Measurements from ENCODE around the gene BPGM. TPM values are rescaled to one million over a fixed set of nuclear protein-coding genes. Genes with fewer than 3 reads are reported as not detected.

The BPGM gene
- total RNA-seq, 1 donor from 2014 or later = 24.7 TPM

GRCh38 chr7:134690016-134690415 is 43.4 kb downstream of the BPGM start:
- peak; percentile 54 for TF ChIP-seq CTCF (conservative IDR thresholded peaks at IDR 0.05; ENCODE audit: low read depth, low read length)

DNA sequence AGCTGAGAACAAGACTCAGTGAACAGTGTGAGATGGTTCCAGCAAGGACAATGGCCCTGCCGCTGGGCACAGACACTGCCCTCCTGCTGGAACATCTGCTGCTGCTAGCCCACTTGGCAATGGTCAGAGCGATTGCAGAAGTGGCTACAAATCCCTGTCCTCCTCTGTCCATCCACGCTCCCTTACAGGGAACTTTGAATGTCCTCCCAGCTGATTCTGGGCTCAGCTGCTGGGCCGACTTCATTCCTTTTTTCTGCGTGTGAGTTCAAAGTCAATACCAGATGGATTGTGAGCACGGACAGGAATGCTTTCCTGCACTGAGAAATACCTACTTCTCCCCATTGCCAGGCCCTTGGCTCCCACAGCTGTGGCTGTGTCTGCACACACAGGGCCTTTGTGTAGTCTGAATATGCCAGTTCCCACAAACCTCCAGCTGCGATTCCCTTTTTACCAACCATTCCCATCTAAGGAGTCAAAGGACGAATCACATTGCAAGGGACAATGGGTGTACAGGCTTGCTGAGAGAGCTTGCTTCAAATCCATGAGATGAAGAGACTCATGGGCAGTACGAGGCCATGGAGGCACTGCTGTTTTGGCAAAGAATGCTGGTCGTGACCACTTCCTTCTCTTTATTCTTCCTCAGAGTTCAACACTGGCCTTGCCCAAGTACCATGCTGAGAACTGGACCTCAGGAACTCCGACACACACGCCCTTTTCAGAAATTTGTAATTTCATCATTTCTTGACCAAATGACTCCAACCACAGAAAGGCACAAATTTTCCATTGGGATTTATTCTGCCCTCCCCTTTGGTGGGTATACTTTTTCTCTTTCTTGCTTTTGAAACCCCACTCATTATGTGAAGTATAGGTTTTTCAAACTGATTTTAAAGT is 44.2 kb downstream of the BPGM start:
- no peak for TF ChIP-seq CTCF (conservative IDR thresholded peaks at IDR 0.05; ENCODE audit: low read depth, low read length)
- no peak for DNase-seq (ENCODE audit: low read depth)
- no peak overlapping the region for H3K4me3 ChIP-seq (ENCODE audit: low read depth, low read length)

More at GRCh38 chr7:134690016-134690415, 43.4 kb downstream of the BPGM start:
- DNase-seq (ENCODE audit: low read depth) = no peak
- H3K4me3 ChIP-seq (ENCODE audit: low read depth, low read length) = no peak overlapping the region

DNA sequence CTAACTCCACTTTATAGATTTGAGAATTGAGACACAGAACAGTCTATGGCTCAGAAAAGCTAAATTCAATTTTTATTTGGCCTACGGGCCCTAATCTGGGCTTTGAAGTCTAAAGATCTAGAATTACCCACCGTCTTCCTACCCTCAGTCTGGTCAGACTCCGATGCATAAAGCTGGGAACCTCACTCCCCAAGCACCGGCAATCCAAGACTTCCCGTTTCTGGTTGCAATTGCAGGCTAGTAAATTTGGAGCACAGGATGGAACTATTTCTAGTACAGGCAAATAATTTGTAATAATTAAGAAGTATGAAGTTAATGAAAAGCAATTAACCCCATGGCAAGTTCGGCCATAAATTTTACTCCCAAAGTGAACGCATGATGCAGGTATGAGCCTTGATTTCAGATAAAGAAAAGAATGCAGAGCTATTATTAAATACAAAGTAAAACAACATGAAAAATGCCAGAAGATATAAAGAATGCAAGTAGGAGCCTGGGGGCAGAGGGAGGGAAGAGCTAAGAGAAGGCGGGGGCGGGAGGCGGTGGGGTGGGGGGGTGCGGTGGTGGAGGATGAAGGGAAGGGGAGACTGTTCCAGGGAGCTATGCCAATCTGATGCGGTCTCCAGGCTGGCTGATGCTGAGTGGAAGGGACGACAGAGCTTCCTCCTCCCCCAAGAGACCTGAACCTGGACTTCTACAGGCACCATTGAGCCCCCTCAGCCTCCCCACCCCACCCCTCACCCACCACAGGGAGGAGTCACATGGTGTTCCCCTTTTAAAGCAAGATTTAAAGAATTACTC is 45.1 kb downstream of the BPGM start:
- no peak for DNase-seq (ENCODE audit: low read depth)
- TF ChIP-seq CTCF (conservative IDR thresholded peaks at IDR 0.05; ENCODE audit: low read depth, low read length) = no peak
- H3K4me3 ChIP-seq (ENCODE audit: low read depth, low read length) = no peak overlapping the region

DNA sequence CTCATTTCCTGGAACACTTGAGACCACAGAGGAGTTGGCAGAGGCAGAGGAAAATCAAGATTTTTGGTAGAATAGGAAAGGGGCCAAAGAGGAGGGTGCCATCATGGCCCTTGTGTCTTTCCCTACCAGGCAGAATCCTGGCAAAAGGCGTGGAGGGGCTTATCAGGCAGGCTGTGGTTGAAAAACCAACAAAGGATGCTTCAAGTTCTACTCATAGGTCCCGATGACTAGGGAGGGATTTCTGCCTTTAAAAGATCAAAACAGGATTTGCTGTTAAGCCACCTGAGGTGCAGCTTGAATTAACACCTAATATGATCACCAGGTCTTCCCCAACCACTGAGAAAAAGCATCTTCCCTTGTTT is 45.7 kb downstream of the BPGM start:
- H3K4me3 ChIP-seq (ENCODE audit: low read depth, low read length) = no peak overlapping the region
- DNase-seq (ENCODE audit: low read depth) = no peak
- TF ChIP-seq CTCF (conservative IDR thresholded peaks at IDR 0.05; ENCODE audit: low read depth, low read length) = no peak

DNA sequence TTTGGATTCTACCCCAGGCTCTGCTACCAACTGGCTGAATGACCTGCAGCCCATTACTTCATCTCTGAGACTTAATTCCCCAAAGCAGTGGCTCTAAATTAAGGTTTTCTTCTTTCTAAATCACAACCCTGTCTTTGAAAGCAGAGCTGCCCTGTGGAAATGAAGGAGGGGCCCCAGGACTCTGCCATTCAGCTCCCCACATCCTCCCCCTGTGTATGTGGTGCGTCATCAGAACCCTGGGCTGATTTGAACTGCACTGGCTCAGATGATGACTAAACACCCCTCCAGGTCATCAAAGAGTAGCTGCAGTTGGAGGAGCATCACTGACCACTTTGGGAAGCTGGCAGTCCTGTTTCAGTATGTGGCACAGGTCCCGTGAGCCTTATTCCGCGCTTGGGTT is 46.6 kb downstream of the BPGM start:
- no peak overlapping the region for H3K4me3 ChIP-seq (ENCODE audit: low read depth, low read length)
- DNase-seq (ENCODE audit: low read depth) = no peak
- no peak for TF ChIP-seq CTCF (conservative IDR thresholded peaks at IDR 0.05; ENCODE audit: low read depth, low read length)

DNA sequence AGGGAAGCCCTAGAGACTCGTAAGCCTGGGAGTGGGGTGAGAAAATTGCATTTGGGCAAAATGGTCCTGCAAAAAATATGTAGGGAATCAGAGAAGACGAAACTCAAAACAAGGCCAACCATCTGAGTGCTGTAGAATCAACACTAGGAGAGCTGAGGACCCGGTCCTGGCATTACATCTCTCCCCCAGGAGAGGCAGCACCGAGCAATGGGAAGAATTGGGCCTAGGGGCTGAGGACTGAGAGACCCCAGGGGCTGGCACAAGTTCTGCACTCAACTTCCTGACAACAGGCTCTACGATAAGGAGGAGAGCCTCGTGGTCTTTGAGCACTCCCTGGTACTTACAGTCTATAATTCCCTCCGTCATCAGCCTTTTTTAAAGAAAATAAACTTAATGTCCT is 47.6 kb downstream of the BPGM start:
- no peak overlapping the region for H3K4me3 ChIP-seq (ENCODE audit: low read depth, low read length)
- no peak for DNase-seq (ENCODE audit: low read depth)
- peak; percentile 50 for TF ChIP-seq CTCF (conservative IDR thresholded peaks at IDR 0.05; ENCODE audit: low read depth, low read length)
